HG02678 (cell line): ENCODE measurements around the gene HENMT1.
"Not testable (repeated sequence)": the region's sequence is repeated elsewhere in the genome, so short reads cannot be mapped to it uniquely, and the experiment has no call there.

Source experiments
- ATAC-seq: cut with Tn5 transposase; IDR thresholded peaks from one replicate; pipeline ENCODE4 v1.9.1; 2021; ENCODE audit warnings: mild to moderate bottlenecking, moderate library complexity; ENCODE audit not compliant: unreplicated experiment

HENMT1 gene

GRCh38 chr1:108671143-108671542, 10.2 kb upstream of the HENMT1 start:
- no peak for ATAC-seq

DNA sequence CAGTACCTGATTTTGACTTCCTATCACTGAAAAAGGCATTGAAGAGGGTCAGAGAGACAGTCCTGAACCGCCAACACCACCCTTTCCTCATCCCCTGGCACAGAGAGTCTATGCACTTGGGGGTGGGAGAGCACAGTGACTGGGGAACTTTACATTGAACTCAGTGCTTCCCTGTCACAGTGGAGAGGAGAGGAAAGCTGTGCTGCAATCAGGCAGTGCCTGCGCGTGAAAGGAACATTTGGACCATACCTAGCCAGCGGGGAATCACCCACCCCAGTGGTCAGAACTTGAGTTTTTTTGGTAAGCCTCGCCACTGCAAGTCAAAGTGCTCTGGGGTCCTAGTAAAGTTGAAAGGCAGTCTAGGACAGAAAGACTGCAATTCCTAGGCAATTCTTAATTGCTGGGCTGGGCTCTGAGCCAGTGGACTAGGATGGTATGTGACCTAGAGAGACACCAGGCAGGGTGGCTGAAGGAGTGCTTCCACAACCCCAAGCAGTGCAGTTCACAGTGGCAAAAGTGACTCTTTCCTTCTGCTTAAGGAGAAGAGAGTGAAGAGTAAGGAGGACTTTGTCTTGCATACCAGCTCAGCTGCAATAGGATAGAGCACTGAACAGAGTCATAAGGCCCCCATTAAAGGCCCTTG, 9.4 kb upstream of the HENMT1 start:
- no peak for ATAC-seq

DNA sequence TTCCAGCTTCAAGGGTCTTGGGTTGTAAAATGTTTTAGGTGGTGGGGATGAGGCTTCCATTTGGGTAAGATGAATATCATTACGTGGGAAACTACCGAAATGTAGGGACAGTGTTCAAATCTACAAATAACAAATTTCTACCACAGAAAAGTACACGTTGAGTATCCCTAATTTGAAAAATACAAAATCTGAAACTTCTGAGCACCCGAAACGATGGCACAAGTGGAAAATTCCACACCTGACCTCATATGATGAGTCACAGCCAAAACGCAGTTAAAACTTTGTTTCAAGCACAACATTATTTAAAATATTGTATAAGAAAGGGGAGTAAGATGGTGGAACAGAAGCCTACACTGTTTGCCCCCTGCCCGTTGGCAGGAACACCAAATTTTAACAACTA, 8.8 kb upstream of the HENMT1 start:
- no peak for ATAC-seq

- ATAC-seq: no peak
These were observed 7.9 kb upstream of the HENMT1 start for GRCh38 chr1:108668777-108669176.

DNA sequence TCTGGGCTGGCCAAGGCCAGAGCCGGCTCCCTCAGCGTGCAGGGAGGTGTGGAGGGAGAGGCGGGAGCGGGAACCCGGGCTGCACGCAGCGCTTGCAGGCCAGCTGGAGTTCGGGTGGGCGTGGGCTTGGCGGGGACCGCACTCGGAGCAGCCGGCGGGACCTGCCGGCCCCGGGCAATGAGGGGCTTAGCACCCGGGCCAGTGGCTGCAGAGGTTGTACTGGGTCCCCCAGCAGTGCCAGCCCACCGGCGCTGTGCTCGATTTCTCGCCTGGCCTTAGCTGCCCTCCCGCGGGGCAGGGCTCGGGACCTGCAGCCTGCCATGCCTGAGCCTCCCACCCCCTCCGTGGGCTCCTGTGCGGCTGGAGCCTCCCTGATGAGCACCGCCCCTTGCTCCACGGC, 6.5 kb upstream of the HENMT1 start:
- not testable (repeated sequence) for ATAC-seq

- no peak for ATAC-seq
These were observed 4.9 kb upstream of the HENMT1 start for GRCh38 chr1:108665771-108666170.

DNA sequence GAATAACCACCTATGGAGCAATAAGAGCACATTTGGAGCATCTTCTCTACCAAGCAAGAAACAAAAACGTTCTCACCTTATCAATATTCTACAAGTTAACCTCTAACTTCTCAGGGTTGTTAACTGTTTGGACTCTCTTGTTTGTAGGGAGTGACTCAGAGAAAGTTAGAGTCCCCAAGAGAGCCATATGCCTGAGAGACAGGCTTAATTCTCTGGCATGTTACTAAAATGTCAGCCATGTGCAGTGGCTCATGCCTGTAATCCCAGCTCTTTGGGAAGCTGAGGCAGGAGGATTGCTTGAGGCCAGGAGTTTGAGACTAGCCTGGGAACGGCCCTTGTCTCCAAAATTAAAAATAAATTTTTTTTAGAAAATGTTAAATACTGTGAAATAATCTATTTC, 4.2 kb upstream of the HENMT1 start:
- ATAC-seq: no peak

- no peak for ATAC-seq
These were observed 3.6 kb upstream of the HENMT1 start for GRCh38 chr1:108664481-108664880.

DNA sequence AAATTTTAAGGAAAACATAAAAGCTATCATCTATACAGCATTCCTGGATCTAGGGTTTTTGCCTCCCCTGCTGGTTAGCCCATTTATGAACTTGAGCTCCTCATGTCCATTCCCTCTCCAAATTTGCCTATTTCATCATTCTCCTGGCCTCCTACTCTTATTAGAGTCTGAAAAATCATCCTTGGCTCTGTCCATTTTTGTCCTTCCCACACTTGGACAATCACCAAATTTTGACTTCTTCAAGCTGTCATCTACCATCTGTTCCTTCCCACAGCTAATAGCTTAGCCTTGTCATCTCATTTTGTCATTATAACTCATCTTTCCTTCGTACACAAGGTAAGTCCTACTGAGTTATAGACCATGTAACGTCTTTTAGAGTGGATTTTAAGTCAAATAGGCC, 2.2 kb upstream of the HENMT1 start:
- ATAC-seq: no peak

- no peak for ATAC-seq
These were observed 3.4 kb downstream of the HENMT1 start for GRCh38 chr1:108657356-108658080.

GRCh38 chr1:108653431-108654105, 7.3 kb downstream of the HENMT1 start:
- no peak for ATAC-seq

DNA sequence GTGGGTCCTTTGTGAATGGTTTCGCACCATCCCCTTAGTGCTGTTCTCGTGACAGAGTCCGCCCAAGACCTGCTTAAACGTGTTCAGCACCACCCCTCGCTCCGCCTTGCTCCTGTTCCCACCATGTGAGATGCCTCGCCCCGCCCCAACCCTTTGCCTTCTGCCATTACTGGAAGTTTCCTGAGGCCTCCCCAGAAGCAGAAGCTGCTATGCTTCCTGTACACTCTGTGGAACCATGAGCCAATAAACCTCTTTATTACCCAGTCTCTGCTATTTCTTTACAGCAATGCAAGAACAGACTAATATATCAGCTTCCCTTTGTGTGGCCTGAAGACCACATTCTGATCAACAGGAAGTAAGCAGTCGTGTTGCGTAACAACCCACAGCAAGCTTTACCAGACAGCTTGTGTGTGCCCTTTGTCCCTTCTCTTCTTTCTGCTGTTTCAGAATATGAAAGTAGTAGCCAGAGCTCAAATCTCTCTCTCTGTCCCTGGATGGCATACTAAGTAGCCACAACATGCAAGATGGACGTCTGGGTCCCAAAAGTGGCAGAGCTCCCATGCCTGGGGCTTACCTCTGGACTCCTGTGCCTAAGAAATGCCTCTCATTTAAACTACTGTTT, 14.1 kb downstream of the HENMT1 start:
- ATAC-seq: peak; percentile 63

DNA sequence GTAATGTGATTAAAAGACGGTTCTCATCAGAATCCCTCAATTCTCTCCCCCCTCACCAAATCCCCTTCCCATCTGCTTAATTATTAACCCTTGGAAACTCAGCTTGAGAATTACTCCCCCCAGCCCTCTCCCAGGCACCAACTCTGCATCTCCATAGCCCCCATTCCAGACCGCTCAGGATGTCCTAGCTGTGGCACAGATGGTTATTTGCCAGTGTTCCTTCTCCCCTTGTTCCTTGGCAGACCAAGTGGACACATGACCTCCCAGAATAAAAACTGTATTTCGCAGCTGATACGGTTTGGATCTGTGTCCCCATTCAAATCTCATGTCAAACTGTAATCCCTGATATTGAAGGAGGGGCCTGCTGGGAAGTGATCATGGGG, 14.6 kb downstream of the HENMT1 start:
- ATAC-seq: no peak

GRCh38 chr1:108645564-108646184, 15.2 kb downstream of the HENMT1 start:
- no peak for ATAC-seq

GRCh38 chr1:108644984-108645383, 15.9 kb downstream of the HENMT1 start:
- ATAC-seq: no peak

DNA sequence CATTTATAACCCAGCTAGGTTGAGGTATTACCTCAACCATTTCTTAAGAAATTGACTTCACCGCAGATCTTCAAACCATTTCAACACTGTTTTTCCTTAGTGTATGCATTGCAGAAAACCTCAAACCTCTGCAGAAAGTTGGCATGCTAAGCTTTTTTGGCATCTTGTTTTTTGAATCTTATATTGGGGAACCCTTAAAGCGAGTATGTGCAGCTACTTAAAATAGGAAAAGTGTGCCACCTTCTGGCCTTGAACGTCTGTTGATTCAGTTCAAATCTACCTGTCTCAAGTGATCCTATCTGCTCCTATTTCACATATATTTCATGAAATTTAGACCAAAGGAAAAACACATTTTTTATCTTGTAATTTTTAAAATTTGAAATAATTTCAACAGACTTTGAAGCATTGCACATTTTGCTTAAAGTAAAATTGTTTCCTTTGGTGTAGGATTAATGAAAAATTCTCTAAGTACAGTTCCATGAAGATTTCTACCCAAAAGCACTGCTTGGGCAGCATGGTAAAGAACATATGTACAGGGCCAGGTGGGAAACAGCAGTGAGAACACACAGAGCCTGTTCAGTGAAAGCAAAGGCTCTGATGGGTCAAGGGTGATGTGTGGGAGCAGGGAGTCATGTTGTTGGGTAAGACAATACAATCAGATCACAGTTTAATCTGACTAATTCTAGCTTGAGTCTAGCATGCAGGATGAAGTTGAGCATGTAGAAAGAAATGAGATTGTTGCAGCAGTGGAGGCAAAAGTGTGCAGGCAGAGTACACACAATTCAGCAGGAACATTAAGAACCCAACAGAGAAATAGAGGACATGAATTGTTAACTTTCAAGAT, 17.2 kb downstream of the HENMT1 start:
- ATAC-seq: peak; percentile 42

DNA sequence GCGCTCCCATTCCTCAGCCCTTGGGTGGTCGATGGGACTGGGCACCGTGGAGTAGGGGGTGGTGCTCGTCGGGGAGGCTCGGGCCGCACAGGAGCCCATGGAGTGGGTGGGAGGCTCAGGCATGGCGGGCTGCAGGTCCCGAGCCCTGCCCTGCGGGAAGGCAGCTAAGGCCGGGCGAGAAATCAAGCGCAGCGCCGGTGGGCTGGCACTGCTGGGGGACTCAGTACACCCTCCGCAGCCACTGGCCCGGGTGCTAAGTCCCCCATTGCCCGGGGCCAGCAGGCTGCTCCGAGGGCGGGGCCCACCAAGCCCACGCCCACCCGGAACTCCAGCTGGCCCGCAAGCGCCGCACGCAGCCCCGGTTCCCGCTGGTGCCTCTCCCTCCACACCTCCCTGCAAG, 20.0 kb downstream of the HENMT1 start:
- ATAC-seq: not testable (repeated sequence)

DNA sequence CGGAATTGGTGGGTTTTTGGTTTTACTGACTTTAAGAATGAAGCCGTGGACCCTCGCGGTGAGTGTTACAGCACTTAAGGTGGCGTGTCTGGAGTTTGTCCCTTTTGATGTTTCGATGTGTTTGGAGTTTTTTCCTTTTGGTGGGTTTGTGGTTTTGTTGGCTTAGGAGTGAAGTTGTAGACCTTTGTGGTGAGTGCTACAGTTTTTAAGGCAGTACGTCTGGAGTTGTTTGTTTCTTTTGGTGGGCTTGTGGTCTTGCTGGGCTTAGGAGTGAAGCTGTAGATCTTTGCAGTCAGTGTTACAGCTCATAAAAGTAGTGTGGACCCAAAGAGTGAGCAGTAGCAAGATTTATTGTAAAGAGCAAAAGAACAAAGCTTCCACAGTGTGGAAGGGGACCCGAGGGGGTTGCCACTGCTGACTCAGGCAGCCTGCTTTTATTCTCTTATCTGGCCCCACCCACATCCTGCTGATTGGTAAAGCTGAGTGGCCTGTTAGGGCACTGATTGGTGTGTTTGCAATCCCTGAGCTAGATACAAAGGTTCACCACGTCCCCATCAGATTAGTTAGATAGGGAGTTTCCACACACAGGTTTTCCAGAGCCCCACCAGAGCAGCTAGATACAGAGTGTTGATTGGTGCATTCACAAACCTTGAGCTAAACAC, 20.9 kb downstream of the HENMT1 start:
- ATAC-seq: no peak

DNA sequence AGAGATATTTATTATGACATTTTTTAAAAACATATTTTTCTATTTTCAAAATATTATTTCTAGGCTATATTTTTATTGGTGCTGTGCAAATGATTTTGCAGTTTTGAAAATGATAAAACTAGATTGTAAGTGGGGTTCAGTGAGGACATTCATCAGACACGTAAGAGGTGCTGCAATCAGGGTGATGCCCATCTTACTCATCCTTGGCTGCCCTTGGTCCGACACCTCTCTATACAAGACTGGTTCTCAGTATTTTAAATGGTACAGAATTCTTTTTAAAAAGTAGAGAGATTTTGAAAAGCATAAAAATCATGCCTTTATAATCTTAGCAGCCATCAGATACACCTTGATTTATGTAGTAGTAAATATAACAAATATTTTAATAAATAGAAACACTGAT, 24.0 kb downstream of the HENMT1 start:
- no peak for ATAC-seq

GRCh38 chr1:108634521-108634920, 26.4 kb downstream of the HENMT1 start:
- ATAC-seq: no peak
